Ishikawa (cell line): Measurements from ENCODE around the gene ANKRD12.

Experiments used
- TCF12 ChIP-seq: IDR thresholded peaks from 2 replicates; pipeline ENCODE4 v1.6.1; 2012; ENCODE audit warnings: low read depth
- TF ChIP-seq, protein P1 (sequence below): IDR thresholded peaks from 2 replicates; pipeline ENCODE4 v1.6.1; 2012; ENCODE audit warnings: low read depth, mild to moderate bottlenecking

DNA sequence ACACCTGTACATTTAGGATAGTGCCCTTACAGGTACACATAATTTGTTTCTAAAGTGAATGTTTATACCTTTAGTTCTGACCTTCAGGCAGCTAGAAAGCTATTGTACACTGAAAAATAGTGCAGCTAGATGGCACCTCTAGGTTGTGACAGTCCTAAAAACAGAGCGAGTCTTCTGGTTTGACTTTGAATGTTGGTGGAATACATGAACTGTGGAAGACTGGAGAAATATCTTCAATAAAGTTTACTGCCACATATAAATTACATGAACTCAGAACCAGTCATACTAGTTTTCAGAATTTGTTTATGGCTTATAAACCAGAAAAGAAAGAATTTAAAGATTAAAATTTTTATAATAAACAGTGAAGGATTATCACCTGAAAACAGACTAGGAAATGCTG lies 139.3 kb downstream of the ANKRD12 start:
- TF ChIP-seq, protein P1, sequence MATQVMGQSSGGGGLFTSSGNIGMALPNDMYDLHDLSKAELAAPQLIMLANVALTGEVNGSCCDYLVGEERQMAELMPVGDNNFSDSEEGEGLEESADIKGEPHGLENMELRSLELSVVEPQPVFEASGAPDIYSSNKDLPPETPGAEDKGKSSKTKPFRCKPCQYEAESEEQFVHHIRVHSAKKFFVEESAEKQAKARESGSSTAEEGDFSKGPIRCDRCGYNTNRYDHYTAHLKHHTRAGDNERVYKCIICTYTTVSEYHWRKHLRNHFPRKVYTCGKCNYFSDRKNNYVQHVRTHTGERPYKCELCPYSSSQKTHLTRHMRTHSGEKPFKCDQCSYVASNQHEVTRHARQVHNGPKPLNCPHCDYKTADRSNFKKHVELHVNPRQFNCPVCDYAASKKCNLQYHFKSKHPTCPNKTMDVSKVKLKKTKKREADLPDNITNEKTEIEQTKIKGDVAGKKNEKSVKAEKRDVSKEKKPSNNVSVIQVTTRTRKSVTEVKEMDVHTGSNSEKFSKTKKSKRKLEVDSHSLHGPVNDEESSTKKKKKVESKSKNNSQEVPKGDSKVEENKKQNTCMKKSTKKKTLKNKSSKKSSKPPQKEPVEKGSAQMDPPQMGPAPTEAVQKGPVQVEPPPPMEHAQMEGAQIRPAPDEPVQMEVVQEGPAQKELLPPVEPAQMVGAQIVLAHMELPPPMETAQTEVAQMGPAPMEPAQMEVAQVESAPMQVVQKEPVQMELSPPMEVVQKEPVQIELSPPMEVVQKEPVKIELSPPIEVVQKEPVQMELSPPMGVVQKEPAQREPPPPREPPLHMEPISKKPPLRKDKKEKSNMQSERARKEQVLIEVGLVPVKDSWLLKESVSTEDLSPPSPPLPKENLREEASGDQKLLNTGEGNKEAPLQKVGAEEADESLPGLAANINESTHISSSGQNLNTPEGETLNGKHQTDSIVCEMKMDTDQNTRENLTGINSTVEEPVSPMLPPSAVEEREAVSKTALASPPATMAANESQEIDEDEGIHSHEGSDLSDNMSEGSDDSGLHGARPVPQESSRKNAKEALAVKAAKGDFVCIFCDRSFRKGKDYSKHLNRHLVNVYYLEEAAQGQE = no peak
- no peak for TF ChIP-seq TCF12
